NCI-H128 (cell line): ENCODE data around the gene MTG2.
"Not testable (repeated sequence)": the region's sequence is repeated elsewhere in the genome, so short reads cannot be mapped to it uniquely, and the experiment has no call there.

Source experiments
- DNase-seq: peaks from one replicate; lab custom pipeline; 2025; ENCODE audit not compliant: unreplicated experiment; lab: John Stamatoyannopoulos, UW

The MTG2 gene

GRCh38 chr20:62143957-62144825 is 38.6 kb upstream of the MTG2 start:
- no peak for DNase-seq

- DNase-seq: no peak
These were observed 37.2 kb upstream of the MTG2 start for GRCh38 chr20:62145688-62146018.

- no peak for DNase-seq
These were observed 36.6 kb upstream of the MTG2 start for GRCh38 chr20:62146019-62146755.

- no peak for DNase-seq
These were observed 35.7 kb upstream of the MTG2 start for GRCh38 chr20:62147125-62147524.

- DNase-seq: no peak
These were observed 35.3 kb upstream of the MTG2 start for GRCh38 chr20:62147528-62147927.

GRCh38 chr20:62148383-62148782 is 34.4 kb upstream of the MTG2 start:
- DNase-seq: not testable (repeated sequence)

- no peak for DNase-seq
These were observed 33.9 kb upstream of the MTG2 start for GRCh38 chr20:62148908-62149314.

GRCh38 chr20:62149532-62150309 is 33.1 kb upstream of the MTG2 start:
- no peak for DNase-seq

- DNase-seq: no peak
These were observed 32.6 kb upstream of the MTG2 start for GRCh38 chr20:62150310-62150575.

GRCh38 chr20:62151225-62151624 is 31.6 kb upstream of the MTG2 start:
- no peak for DNase-seq

- DNase-seq: no peak
These were observed 30.9 kb upstream of the MTG2 start for GRCh38 chr20:62151835-62152364.

GRCh38 chr20:62155428-62156253 is 27.2 kb upstream of the MTG2 start:
- no peak for DNase-seq

GRCh38 chr20:62156254-62156556 is 26.6 kb upstream of the MTG2 start:
- DNase-seq: no peak

- no peak for DNase-seq
These were observed 26.0 kb upstream of the MTG2 start for GRCh38 chr20:62156592-62157386.

- no peak for DNase-seq
These were observed 25.3 kb upstream of the MTG2 start for GRCh38 chr20:62157387-62158087.

- no peak for DNase-seq
These were observed 24.8 kb upstream of the MTG2 start for GRCh38 chr20:62158088-62158400.

GRCh38 chr20:62158541-62158940 is 24.3 kb upstream of the MTG2 start:
- no peak for DNase-seq

GRCh38 chr20:62159052-62159451 is 23.8 kb upstream of the MTG2 start:
- no peak for DNase-seq

- DNase-seq: no peak
These were observed 23.0 kb upstream of the MTG2 start for GRCh38 chr20:62159839-62160238.

GRCh38 chr20:62160253-62160652 is 22.6 kb upstream of the MTG2 start:
- DNase-seq: no peak
